ENCODE data around the gene INPP5A. TPM values are rescaled to one million over a fixed set of nuclear protein-coding genes. Genes with fewer than 3 reads are reported as not detected.

Gene INPP5A
- total RNA-seq, 4 donors from 2014 or later = 16.9 to 58.2 (median 29.5) TPM

DNA sequence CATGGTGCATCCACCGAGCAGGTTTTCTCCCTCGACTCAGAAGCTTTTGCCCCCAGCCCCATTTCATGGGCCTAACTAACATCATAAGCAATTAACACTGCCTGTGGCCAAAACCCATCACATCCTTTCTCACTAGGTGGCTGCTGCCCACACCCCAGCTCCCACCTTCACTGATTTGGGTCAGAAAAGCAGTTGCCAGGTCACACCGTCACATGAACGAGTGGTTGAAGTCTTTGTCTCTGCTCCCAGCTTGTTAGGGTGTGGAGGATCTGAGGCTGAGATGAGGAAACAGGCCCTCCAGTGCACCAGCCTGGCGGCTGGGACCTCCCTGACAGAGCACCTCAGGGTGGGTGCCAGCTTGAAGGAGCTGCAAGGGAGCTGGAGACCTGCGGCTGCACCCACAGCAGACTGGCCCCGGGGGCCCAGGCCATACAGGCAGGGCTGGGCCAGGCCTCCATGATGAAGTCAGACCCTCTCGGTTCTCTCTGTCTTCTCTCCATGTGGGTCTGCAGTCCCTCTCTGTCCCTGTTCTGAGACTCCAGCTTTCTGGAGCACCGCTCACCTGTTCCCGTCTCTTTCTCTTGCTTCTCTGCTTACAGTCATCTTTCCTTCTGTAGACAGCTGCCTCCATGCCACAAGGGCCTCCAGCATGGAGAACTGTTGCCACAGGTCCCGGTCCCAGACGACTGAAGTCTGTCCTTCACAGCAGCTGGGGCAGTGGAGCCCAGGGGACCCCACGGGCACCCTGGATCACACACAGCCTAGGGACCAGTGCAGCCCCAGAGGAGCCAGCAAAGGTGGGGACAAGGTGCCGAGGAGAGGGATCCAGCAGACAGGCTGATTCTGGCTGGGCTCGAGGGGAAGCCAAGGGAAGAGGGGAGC is 13.8 kb upstream of the INPP5A start:
- Histone ChIP-seq H3K27ac (no peak overlapping the region), H3K4me3 (no peak overlapping the region), H3K4me1 (peaks cover 9 to 33% (median 24%) of the 10 kb centered on the region in 3 donors), H3K36me3 (no peaks in the 10 kb centered on the region), H3K27me3 (peaks cover 0 to 65% (median 0%) of the 10 kb centered on the region in 4 donors), H3K9me3 (no peaks in the 10 kb centered on the region)
- intact Hi-C loops (cut with DNase I) = no loop called here
- no peak for TF ChIP-seq POLR2A (IDR thresholded peaks at IDR 0.05)
- TF ChIP-seq, protein P1, sequence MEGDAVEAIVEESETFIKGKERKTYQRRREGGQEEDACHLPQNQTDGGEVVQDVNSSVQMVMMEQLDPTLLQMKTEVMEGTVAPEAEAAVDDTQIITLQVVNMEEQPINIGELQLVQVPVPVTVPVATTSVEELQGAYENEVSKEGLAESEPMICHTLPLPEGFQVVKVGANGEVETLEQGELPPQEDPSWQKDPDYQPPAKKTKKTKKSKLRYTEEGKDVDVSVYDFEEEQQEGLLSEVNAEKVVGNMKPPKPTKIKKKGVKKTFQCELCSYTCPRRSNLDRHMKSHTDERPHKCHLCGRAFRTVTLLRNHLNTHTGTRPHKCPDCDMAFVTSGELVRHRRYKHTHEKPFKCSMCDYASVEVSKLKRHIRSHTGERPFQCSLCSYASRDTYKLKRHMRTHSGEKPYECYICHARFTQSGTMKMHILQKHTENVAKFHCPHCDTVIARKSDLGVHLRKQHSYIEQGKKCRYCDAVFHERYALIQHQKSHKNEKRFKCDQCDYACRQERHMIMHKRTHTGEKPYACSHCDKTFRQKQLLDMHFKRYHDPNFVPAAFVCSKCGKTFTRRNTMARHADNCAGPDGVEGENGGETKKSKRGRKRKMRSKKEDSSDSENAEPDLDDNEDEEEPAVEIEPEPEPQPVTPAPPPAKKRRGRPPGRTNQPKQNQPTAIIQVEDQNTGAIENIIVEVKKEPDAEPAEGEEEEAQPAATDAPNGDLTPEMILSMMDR (IDR thresholded peaks at IDR 0.05) = no peak
- 88 to 91% methylated on average over 4 to 7 of the region's 15 CpGs for WGBS, 2 donors
- no peak for DNase-seq

DNA sequence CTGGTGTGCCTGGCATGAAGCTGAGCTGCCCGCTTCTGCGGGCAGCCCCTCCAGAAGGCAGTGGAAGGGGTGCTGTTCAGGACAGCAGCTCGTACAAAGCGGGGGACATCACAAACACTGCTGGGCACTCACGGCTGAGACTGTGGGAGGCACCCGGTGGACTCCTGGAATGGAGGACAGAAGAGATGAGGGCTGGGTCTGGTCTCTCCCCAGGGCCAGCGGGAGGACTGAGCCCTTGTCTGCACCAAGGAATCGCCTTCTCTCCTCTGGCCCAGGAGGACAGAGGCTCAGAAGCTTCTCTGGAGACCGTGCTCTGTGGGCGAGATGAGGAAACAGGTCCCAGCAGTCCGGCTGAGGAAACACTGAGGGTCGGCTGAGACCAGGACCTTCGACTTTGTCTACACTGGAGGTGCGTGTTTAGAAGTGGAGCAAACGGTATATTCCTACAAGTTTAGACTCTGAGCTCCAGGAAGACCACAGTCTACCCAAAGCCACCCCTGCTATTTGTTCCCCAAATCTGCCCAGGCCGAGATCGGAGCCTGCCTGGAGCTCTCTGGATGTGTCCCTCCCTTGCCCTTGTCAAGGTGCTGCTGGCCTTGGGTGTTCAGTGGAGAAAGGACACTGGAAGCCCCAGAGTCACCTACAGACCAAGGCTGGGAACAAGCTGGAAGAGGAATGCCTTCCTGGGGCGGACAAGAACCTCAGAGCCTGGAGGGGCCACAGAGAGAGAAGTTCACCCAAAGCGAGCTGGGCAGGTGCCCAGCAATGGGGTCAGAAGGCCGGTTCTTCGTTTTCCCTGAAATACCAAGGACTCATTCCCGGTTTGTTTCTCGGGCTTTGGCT is 12.9 kb upstream of the INPP5A start:
- no peaks in the 10 kb centered on the region for H3K36me3 ChIP-seq
- no peak for DNase-seq
- peaks cover 0 to 66% (median 0%) of the 10 kb centered on the region in 4 donors for H3K27me3 ChIP-seq
- no peaks in the 10 kb centered on the region for H3K9me3 ChIP-seq
- WGBS, 2 donors = 86 to 89% methylated on average over 19 to 21 of the region's 23 CpGs
- intact Hi-C loops (cut with DNase I) = no loop called here
- no peak overlapping the region for H3K27ac ChIP-seq
- H3K4me1 ChIP-seq = peaks cover 8 to 25% (median 17%) of the 10 kb centered on the region in 3 donors
- H3K4me3 ChIP-seq = no peak overlapping the region
- TF ChIP-seq POLR2A (IDR thresholded peaks at IDR 0.05) = no peak
- TF ChIP-seq, protein P1 (IDR thresholded peaks at IDR 0.05) = no peak

DNA sequence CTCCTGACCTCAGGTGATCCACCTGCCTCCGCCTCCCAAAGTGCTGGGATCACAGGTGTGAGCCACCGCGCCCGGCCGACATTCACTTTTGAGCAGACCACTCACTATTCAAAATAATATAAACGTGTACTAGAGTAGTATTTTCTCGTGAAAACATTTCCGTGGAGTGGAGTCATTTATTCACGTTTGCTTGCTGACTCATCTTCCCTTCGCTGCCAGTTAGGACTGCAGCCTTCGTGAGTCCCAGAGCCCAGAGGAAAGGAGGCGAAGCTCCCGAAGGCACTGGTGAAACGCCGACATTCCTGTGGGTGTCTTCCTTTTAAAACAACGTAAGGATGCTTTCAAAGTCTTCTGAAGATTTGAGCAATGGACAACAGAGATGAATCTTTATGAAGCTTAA is 10.9 kb upstream of the INPP5A start:
- Histone ChIP-seq H3K27me3 (peaks cover 0 to 51% (median 0%) of the 10 kb centered on the region in 4 donors), H3K4me3 (no peak overlapping the region), H3K36me3 (no peaks in the 10 kb centered on the region), H3K27ac (peak overlapping the region in 1 of 4 donors; percentile 51), H3K4me1 (peaks cover 0 to 5% (median 0%) of the 10 kb centered on the region in 3 donors), H3K9me3 (no peaks in the 10 kb centered on the region)
- TF ChIP-seq, protein P1 (IDR thresholded peaks at IDR 0.05) = no peak
- no peak for TF ChIP-seq POLR2A (IDR thresholded peaks at IDR 0.05)
- 63 to 68% methylated on average over 16 of the region's 16 CpGs for WGBS, 2 donors
- no peak for DNase-seq
- intact Hi-C loops (cut with DNase I) = no loop called here

DNA sequence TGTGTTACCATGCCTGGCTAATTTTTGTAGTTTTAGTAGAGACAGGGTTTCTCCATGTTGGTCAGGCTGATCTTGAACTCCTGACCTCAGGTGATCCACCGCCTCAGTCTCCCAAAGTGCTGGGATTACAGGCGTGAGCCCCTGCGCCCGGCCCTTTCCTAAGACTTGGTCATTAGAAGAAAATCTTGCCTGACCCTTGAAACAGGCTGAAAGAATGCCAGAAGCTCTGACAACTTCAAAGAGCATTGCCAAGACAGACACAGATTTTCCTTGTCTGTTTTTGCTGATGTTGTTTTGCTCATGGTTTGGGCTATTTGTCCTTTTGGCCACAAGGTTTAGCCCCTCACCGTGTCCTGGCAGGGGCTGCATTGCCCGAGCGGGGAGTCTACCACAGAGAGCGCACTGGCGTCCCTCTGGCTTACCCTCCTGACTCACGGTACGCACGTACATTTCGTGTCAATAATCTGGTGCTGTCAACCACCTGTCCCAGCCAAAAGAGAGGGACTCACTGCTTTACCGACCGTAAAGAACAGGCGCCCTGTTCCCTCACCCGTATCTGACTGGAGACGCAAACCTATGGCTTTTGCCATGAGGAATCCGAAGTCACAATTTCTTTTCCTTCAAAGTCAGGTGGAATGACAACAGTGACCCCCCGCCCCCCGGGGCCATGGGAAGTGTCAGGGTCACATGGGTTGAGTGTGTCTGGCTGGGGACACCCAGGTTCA is 10.1 kb upstream of the INPP5A start:
- no peak for DNase-seq
- peaks cover 0 to 5% (median 0%) of the 10 kb centered on the region in 3 donors for H3K4me1 ChIP-seq
- TF ChIP-seq, protein P1 (IDR thresholded peaks at IDR 0.05) = no peak
- no peak for TF ChIP-seq POLR2A (IDR thresholded peaks at IDR 0.05)
- no peak overlapping the region for H3K4me3 ChIP-seq
- 35 to 61% methylated on average over 17 to 18 of the region's 21 CpGs for WGBS, 2 donors
- intact Hi-C loops (cut with DNase I) = no loop called here
- no peaks in the 10 kb centered on the region for H3K9me3 ChIP-seq
- peaks cover 0 to 49% (median 0%) of the 10 kb centered on the region in 4 donors for H3K27me3 ChIP-seq
- H3K36me3 ChIP-seq = no peaks in the 10 kb centered on the region
- peak overlapping the region in 2 of 4 donors; percentile 32 to 51 for H3K27ac ChIP-seq
